Measurements from ENCODE around the gene KDM4E. TPM values are rescaled to one million over a fixed set of nuclear protein-coding genes. Genes with fewer than 3 reads are reported as not detected.

The KDM4E gene
- total and polyA plus RNA-seq, 9 of the 15 experiments (the other 6 are each of a cell fraction or from before 2014, with no cell fraction given): 0.04 TPM; not detected in 8

GRCh38 chr11:95067841-95068219, 42.8 kb downstream of the KDM4E start (continued):
- TF ChIP-seq BCLAF1 (IDR thresholded peaks at IDR 0.05; ENCODE audit: borderline replicate concordance in 1 of 2, control insufficient read depth in 1 of 2, low read depth in 2 of 2, low read length in 1 of 2) (no peak), SNIP1 (IDR thresholded peaks at IDR 0.05; ENCODE audit: low read depth) (no peak), NKRF (IDR thresholded peaks at IDR 0.05; ENCODE audit: borderline replicate concordance) (0 out of 2 replicates have a peak, but pooled peaks have one; percentile 36), NFXL1 (CRISPR knock-in tag; IDR thresholded peaks at IDR 0.05) (no peak), IFI16 (CRISPR knock-in tag; IDR thresholded peaks at IDR 0.05) (no peak), SAFB (IDR thresholded peaks at IDR 0.05; ENCODE audit: borderline replicate concordance, low read depth, low read length) (no peak), PML (IDR thresholded peaks at IDR 0.05; ENCODE audit: low read length) (peak; percentile 16; the same call in 1 of the 2 replicates), CREM (IDR thresholded peaks at IDR 0.05; ENCODE audit: low read depth) (no peak), MLLT1 (IDR thresholded peaks at IDR 0.05) (peak in 1 of 2 experiments; percentile 50; a peak in 1 of 4 replicates), ZNF121 (CRISPR knock-in tag; conservative IDR thresholded peaks at IDR 0.05) (no peak), TAL1 (IDR thresholded peaks at IDR 0.05) (peak; percentile 8; the same call in 1 of the 2 replicates), ZNF586 (CRISPR knock-in tag; conservative IDR thresholded peaks at IDR 0.05) (no peak), FOSL1 (tag; conservative IDR thresholded peaks at IDR 0.05) (no peak), HES1 (IDR thresholded peaks at IDR 0.05; ENCODE audit: low read depth) (no peak), ZNF518B (CRISPR knock-in tag; IDR thresholded peaks at IDR 0.05) (no peak), ZKSCAN1 (IDR thresholded peaks at IDR 0.05; ENCODE audit: low read depth, low read length) (no peak), MCM5 (IDR thresholded peaks at IDR 0.05; ENCODE audit: low read depth) (no peak)

Measured in K562 (cell line).